GM19324 (cell line): ENCODE data around the gene BMPR1B.
"Not testable (repeated sequence)": the region's sequence is repeated elsewhere in the genome, so short reads cannot be mapped to it uniquely, and the experiment has no call there.

Experiments
- ATAC-seq: cut with Tn5 transposase; IDR thresholded peaks from one replicate; pipeline ENCODE4 v1.9.1; 2021; ENCODE audit warnings: mild to moderate bottlenecking, moderate library complexity; ENCODE audit not compliant: unreplicated experiment, low FRiP score

BMPR1B gene

GRCh38 chr4:94828882-94829281, 71.1 kb downstream of the BMPR1B start:
- ATAC-seq, result no peak

- no peak for ATAC-seq
Measured at GRCh38 chr4:94831607-94832006, 73.9 kb downstream of the BMPR1B start.

GRCh38 chr4:94832329-94832728, 74.6 kb downstream of the BMPR1B start:
- ATAC-seq, result not testable (repeated sequence)

GRCh38 chr4:94833394-94833793, 75.6 kb downstream of the BMPR1B start:
- no peak for ATAC-seq

- no peak for ATAC-seq
Measured at GRCh38 chr4:94834501-94834900, 76.7 kb downstream of the BMPR1B start.

GRCh38 chr4:94841166-94841863, 83.6 kb downstream of the BMPR1B start:
- not testable (repeated sequence) for ATAC-seq

GRCh38 chr4:94841864-94842221, 84.1 kb downstream of the BMPR1B start:
- no peak for ATAC-seq

- no peak for ATAC-seq
Measured at GRCh38 chr4:94843216-94843615, 85.5 kb downstream of the BMPR1B start.

GRCh38 chr4:94848326-94848725, 90.6 kb downstream of the BMPR1B start:
- no peak for ATAC-seq

GRCh38 chr4:94849901-94850300, 92.1 kb downstream of the BMPR1B start:
- no peak for ATAC-seq

- ATAC-seq, result no peak
Measured at GRCh38 chr4:94852616-94853015, 94.9 kb downstream of the BMPR1B start.

- ATAC-seq, result no peak
Measured at GRCh38 chr4:94856030-94856429, 98.3 kb downstream of the BMPR1B start.

- no peak for ATAC-seq
Measured at GRCh38 chr4:94870146-94870545, 112.4 kb downstream of the BMPR1B start.

GRCh38 chr4:94871644-94872305, 114.0 kb downstream of the BMPR1B start:
- ATAC-seq, result no peak

- ATAC-seq, result no peak
Measured at GRCh38 chr4:94877973-94878372, 120.2 kb downstream of the BMPR1B start.

GRCh38 chr4:94880956-94881355, 123.2 kb downstream of the BMPR1B start:
- ATAC-seq, result no peak

GRCh38 chr4:94882756-94883155, 125.0 kb downstream of the BMPR1B start:
- no peak for ATAC-seq

GRCh38 chr4:94887027-94887426, 129.3 kb downstream of the BMPR1B start:
- ATAC-seq, result no peak

- ATAC-seq, result no peak
Measured at GRCh38 chr4:94889523-94889922, 131.8 kb downstream of the BMPR1B start.

- ATAC-seq, result no peak
Measured at GRCh38 chr4:94889946-94890345, 132.2 kb downstream of the BMPR1B start.

GRCh38 chr4:94890579-94890978, 132.8 kb downstream of the BMPR1B start:
- ATAC-seq, result no peak

GRCh38 chr4:94892051-94892450, 134.3 kb downstream of the BMPR1B start:
- no peak for ATAC-seq
